HG02970 (cell line): ENCODE results near the gene DGKI.
"Not testable (repeated sequence)": the region's sequence is repeated elsewhere in the genome, so short reads cannot be mapped to it uniquely, and the experiment has no call there.

Experiments
- ATAC-seq: cut with Tn5 transposase; IDR thresholded peaks from one replicate; pipeline ENCODE4 v1.9.1; 2021; ENCODE audit warnings: mild to moderate bottlenecking, moderate library complexity, moderate number of reproducible peaks; ENCODE audit not compliant: unreplicated experiment, low FRiP score

The DGKI gene

GRCh38 chr7:137492889-137493288, 353.9 kb downstream of the DGKI start:
- ATAC-seq, result no peak

- ATAC-seq, result no peak
These were observed 356.9 kb downstream of the DGKI start for GRCh38 chr7:137489880-137490279.

GRCh38 chr7:137488038-137488437, 358.7 kb downstream of the DGKI start:
- no peak for ATAC-seq

- ATAC-seq, result no peak
These were observed 361.0 kb downstream of the DGKI start for GRCh38 chr7:137485818-137486217.

- no peak for ATAC-seq
These were observed 362.4 kb downstream of the DGKI start for GRCh38 chr7:137484326-137484725.

GRCh38 chr7:137482466-137482865, 364.3 kb downstream of the DGKI start:
- no peak for ATAC-seq

- no peak for ATAC-seq
These were observed 365.9 kb downstream of the DGKI start for GRCh38 chr7:137480824-137481365.

GRCh38 chr7:137480401-137480800, 366.4 kb downstream of the DGKI start:
- ATAC-seq, result no peak

GRCh38 chr7:137476937-137477336, 369.8 kb downstream of the DGKI start:
- no peak for ATAC-seq

- no peak for ATAC-seq
These were observed 370.8 kb downstream of the DGKI start for GRCh38 chr7:137475966-137476365.

GRCh38 chr7:137474540-137475026, 372.2 kb downstream of the DGKI start:
- no peak for ATAC-seq

GRCh38 chr7:137471128-137471527, 375.6 kb downstream of the DGKI start:
- no peak for ATAC-seq

GRCh38 chr7:137469858-137470257, 376.9 kb downstream of the DGKI start:
- no peak for ATAC-seq

- ATAC-seq, result no peak
These were observed 377.5 kb downstream of the DGKI start for GRCh38 chr7:137469191-137469811.

GRCh38 chr7:137462847-137463246, 383.9 kb downstream of the DGKI start:
- no peak for ATAC-seq

GRCh38 chr7:137462074-137462715, 384.6 kb downstream of the DGKI start:
- no peak for ATAC-seq

- no peak for ATAC-seq
These were observed 388.4 kb downstream of the DGKI start for GRCh38 chr7:137458399-137458798.

- no peak for ATAC-seq
These were observed 392.0 kb downstream of the DGKI start for GRCh38 chr7:137454767-137455166.

- no peak for ATAC-seq
These were observed 392.5 kb downstream of the DGKI start for GRCh38 chr7:137454246-137454724.

GRCh38 chr7:137453356-137453755, 393.4 kb downstream of the DGKI start:
- ATAC-seq, result no peak

- ATAC-seq, result no peak
These were observed 397.8 kb downstream of the DGKI start for GRCh38 chr7:137449016-137449415.

GRCh38 chr7:137448572-137448971, 398.2 kb downstream of the DGKI start:
- ATAC-seq, result not testable (repeated sequence)
